ENCODE measurements around the gene CHRNE.

DNA sequence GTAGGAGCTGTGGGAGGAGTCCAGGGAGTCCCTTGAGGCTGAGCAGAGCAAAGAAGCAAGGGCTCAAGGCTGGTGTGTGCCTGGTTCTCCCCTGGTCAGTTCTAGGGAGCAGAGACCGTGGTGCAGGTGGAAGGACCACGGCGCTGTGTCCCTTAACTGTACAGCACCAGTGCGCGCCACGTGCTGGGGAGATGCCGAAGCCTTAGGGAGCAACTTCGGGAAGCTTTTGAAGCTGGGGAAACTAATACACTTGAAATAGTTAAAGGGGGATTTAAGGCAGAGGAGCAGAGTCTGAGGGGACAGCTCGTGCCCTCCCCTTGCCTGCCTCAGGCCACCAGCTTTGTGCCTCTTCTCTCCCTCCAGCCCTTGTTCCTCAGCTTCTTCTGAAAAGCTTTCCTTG lies 42.2 kb downstream of the CHRNE start:
- TF ChIP-seq, protein P1, sequence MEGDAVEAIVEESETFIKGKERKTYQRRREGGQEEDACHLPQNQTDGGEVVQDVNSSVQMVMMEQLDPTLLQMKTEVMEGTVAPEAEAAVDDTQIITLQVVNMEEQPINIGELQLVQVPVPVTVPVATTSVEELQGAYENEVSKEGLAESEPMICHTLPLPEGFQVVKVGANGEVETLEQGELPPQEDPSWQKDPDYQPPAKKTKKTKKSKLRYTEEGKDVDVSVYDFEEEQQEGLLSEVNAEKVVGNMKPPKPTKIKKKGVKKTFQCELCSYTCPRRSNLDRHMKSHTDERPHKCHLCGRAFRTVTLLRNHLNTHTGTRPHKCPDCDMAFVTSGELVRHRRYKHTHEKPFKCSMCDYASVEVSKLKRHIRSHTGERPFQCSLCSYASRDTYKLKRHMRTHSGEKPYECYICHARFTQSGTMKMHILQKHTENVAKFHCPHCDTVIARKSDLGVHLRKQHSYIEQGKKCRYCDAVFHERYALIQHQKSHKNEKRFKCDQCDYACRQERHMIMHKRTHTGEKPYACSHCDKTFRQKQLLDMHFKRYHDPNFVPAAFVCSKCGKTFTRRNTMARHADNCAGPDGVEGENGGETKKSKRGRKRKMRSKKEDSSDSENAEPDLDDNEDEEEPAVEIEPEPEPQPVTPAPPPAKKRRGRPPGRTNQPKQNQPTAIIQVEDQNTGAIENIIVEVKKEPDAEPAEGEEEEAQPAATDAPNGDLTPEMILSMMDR (IDR thresholded peaks at IDR 0.05) = no peak
- TF ChIP-seq POLR2A (IDR thresholded peaks at IDR 0.05) = no peak
